ENCODE data around the gene JOSD1.
"Not testable (repeated sequence)": the region's sequence is repeated elsewhere in the genome, so short reads cannot be mapped to it uniquely, and the experiment has no call there.

The JOSD1 gene

DNA sequence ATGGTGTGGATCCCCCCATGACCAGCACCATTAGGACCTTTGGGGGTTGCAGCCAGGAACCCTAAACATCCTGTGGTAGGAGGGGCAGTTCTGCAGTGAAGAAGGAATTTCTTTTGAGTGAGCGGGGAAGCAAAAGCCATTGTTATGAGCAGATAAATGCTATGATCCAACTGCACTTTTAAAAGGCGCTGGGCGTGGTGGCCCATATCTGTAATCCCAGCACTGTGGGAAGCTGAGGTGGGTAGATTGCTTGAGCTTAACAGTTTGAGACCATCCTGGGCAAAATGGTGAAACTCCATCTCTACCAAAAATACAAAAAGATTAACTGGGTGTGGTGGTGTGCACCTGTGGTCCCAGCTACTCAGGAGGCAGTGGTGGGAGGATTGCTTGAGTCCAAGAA lies 24.9 kb downstream of the JOSD1 start:
- no peak for DNase-seq

- DNase-seq, result no peak
Observed at GRCh38 chr22:38674888-38675287, 25.9 kb downstream of the JOSD1 start.

GRCh38 chr22:38657045-38657909 lies 43.5 kb downstream of the JOSD1 start:
- DNase-seq, result no peak

GRCh38 chr22:38656256-38657044 lies 44.3 kb downstream of the JOSD1 start, which contains the start of the genes CBY1 and FAM227A:
Gene CBY1 (plus strand): TSS chr22:38656638. CDS start chr22:38668055, 11,417 bp downstream.
Gene FAM227A (minus strand): TSS chr22:38656392. CDS start chr22:38650168, 6,224 bp downstream.
- DNase-seq, result peak; percentile 92

- no peak for DNase-seq
Observed at GRCh38 chr22:38655519-38656255, 45.1 kb downstream of the JOSD1 start.

- DNase-seq, result no peak
Observed at GRCh38 chr22:38653741-38654140, 47.0 kb downstream of the JOSD1 start.

DNA sequence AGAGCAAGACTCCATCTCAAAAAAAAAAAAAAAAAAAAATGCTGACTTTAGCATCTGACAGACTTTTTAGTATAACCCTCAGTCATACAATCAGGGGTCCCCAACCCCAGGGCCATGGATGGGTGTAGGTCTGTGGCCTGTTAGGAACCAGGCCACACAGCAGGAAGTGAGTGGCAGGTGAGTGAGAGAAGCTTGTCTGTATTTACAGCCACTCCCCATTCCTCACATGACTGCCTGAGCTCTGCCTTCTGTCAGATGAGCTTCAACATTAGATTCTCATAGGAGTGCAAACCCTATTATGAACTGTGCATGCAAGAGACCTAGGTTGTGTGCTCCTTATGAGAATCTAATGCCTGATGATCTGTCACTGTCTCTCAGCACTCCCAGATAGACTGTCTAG lies 47.9 kb downstream of the JOSD1 start:
- no peak for DNase-seq

DNA sequence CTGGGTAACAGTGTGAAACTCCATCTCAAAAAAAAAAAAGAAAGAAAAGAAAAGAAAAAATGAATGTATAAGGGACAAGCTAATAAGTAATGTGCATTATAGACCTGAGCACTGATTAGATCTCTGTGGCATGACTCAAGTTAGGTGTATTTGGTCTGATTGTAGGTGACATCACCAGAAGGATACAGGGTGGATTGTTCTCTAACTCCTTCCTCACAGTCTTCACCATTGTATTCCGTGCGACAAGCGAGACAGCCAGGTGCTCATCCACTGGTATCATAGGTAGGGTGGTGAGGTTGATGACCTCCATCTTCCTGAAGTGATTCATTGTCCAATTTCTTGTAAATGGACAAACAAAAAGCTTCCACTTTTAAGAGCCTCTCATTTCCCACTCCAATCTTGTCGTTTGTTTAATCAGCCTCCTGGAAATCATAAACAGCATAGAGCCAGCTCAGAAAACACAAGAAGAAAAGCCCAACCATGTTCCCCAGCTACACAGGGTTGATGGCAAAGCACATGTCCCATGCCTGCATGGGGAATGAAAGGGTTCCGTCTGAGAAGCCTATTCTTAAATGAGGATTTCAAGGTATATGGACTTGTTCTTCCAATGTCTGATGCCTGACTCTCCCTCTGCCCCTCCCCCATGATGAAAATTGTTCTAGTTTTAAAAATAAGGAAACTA lies 50.8 kb downstream of the JOSD1 start:
- no peak for DNase-seq

- no peak for DNase-seq
Observed at GRCh38 chr22:38645430-38645829, 55.3 kb downstream of the JOSD1 start.

GRCh38 chr22:38644245-38644644 lies 56.5 kb downstream of the JOSD1 start:
- not testable (repeated sequence) for DNase-seq

DNA sequence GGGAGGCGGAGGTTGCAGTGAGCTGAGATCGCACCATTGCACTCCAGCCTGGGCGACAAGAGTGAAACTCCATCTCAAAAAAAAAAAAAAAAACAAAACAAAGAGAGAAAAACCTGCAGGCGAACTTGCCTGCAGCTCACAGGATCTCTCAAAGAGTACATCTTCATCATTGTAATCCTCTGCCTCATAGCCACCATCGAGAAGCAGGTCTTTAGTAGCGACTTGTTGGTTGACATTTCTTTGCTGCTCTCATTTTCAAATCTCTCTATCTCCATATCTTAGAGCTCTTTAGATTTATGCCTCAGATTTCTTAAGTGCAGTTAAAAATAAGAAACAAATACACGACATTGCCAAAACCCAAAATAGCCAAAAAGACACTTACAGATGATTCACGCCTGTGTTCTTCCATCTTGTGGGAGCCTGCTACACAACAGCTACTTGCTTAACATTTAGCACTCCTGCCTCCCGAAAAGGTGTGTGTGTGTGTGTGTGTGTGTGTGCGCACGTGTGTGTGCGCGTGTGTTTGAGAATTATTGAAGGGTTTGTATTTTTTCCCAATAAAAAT lies 59.2 kb downstream of the JOSD1 start:
- DNase-seq, result no peak

GRCh38 chr22:38638728-38639127 lies 62.0 kb downstream of the JOSD1 start:
- DNase-seq, result no peak

DNA sequence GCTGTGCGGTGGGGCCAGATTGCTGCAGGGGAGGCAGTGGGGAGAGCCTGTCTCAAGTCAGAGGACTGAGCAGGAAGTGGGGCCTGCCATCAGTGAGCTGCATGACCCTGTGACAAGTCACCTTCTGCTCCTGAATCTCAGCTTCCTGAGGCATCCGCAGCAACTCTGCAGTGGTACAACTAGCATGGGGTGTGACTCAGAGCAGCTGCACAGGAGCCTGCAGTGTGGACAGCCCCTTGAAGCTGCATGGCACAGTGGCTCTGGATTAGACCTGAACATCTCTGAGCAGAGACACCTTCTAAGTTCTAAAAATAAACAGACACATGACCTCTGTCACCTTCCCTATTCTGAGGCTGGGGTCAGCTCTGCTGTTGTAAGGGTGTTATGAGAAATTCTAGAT lies 62.5 kb downstream of the JOSD1 start:
- no peak for DNase-seq
